HepG2 (cell line): ENCODE measurements around the gene TEKT1. TPM values are rescaled to one million over a fixed set of nuclear protein-coding genes. Genes with fewer than 3 reads are reported as not detected.

Experiments used
- BHLHE40 ChIP-seq: IDR thresholded peaks from 2 replicates; pipeline ENCODE4 v1.6.1; 2011; ENCODE audit warnings: low read length, improper control_type of control experiment
- CAMTA2 ChIP-seq: sonication (generic); formaldehyde crosslinking; IDR thresholded peaks from 2 replicates; pipeline ENCODE4 v1.4.0; 2020; ENCODE audit warnings: mild to moderate bottlenecking, missing genetic modification reagents, borderline replicate concordance
- ERF ChIP-seq: IDR thresholded peaks from 2 replicates; pipeline ENCODE4 v1.6.1; 2018; ENCODE audit warnings: missing biosample characterization, missing genetic modification reagents
- MATR3 ChIP-seq: sonication (generic); formaldehyde crosslinking; IDR thresholded peaks from 2 replicates; pipeline ENCODE4 v1.4.0; 2020; ENCODE audit warnings: missing genetic modification reagents
- NBN ChIP-seq: fragments of 450-650 bp; conservative IDR thresholded peaks from 2 replicates; pipeline ENCODE4 v1.6.1; 2017
- RBM22 ChIP-seq: fragments of 200-400 bp; formaldehyde crosslinking; optimal IDR thresholded peaks from 2 replicates; pipeline ENCODE3; 2017; ENCODE audit warnings: mild to moderate bottlenecking, low read length, moderate library complexity
- TCF7L2 ChIP-seq: IDR thresholded peaks from 2 replicates; pipeline ENCODE4 v1.6.1; 2011; ENCODE audit warnings: mild to moderate bottlenecking, low read depth, low read length, moderate library complexity
- TEAD3 ChIP-seq: optimal IDR thresholded peaks from 2 replicates; pipeline ENCODE3; 2016; ENCODE audit warnings: borderline replicate concordance
- TSC22D2 ChIP-seq: sonication (generic); formaldehyde crosslinking; IDR thresholded peaks from 2 replicates; pipeline ENCODE4 v1.5.1; 2020; ENCODE audit warnings: missing genetic modification reagents, mild to moderate bottlenecking, borderline replicate concordance
- ZNF17 ChIP-seq: sonication (generic); formaldehyde crosslinking; IDR thresholded peaks from 2 replicates; pipeline ENCODE4 v1.5.0; 2020; ENCODE audit warnings: mild to moderate bottlenecking, missing genetic modification reagents
- ZNF335 ChIP-seq: sonication (generic); formaldehyde crosslinking; IDR thresholded peaks from 2 replicates; pipeline ENCODE4 v1.4.0; 2020; ENCODE audit warnings: missing genetic modification reagents
- ZNF496 ChIP-seq: sonication (generic); formaldehyde crosslinking; IDR thresholded peaks from 2 replicates; pipeline ENCODE4 v1.8.1; 2023; ENCODE audit warnings: mild to moderate bottlenecking, moderate library complexity, missing genetic modification reagents; ENCODE audit not compliant: insufficient replicate concordance
- ZNF501 ChIP-seq: sonication (generic); formaldehyde crosslinking; IDR thresholded peaks from 2 replicates; pipeline ENCODE4 v1.5.1; 2020; ENCODE audit warnings: mild to moderate bottlenecking, moderate library complexity, missing genetic modification reagents
- ZNF660 ChIP-seq: sonication (generic); formaldehyde crosslinking; IDR thresholded peaks from 2 replicates; pipeline ENCODE4 v1.5.1; 2020; ENCODE audit warnings: mild to moderate bottlenecking, low read depth, missing genetic modification reagents, borderline replicate concordance
- ZNF776 ChIP-seq: sonication (generic); formaldehyde crosslinking; IDR thresholded peaks from 2 replicates; pipeline ENCODE4 v1.4.0; 2020; ENCODE audit warnings: mild to moderate bottlenecking, missing genetic modification reagents
- ZSCAN12 ChIP-seq: sonication (generic); formaldehyde crosslinking; IDR thresholded peaks from 2 replicates; pipeline ENCODE4 v1.9.0; 2021; ENCODE audit warnings: mild to moderate bottlenecking, missing genetic modification reagents
- polyA plus RNA-seq, 8 experiments: library from polyadenylated mRNA; depleted of rRNA in 3 of 8; stranded (reverse) in 7 of 8; unstranded in 1 of 8; fragments of >200 nt; fragmentation: Illumina TruSeq in 4 of 8; extraction: Trizol in 4 of 8; gene quantifications; 2 replicates each; pipeline versions ENCODE4 v1.2.1 to v1.2.3, GENCODE V29; 2011 to 2016; ENCODE audit warnings: low read depth in 4 of 8, missing spikeins in 1 of 8, mixed read lengths in 1 of 8; ENCODE audit not compliant: insufficient read depth in 1 of 8
- total RNA-seq, 5 experiments: library from RNA; depleted of rRNA; stranded (reverse); fragments of >200 nt; fragmentation: Illumina TruSeq; extraction: Trizol; gene quantifications; 2 replicates each; pipeline ENCODE4 v1.2.3, GENCODE V29; 2016; ENCODE audit warnings: low read depth in 1 of 5
- TF ChIP-seq, protein P1 (sequence below): IDR thresholded peaks from 2 replicates; pipeline ENCODE4 v1.4.0; 2020; ENCODE audit warnings: mild to moderate bottlenecking, missing genetic modification reagents
- TF ChIP-seq, protein P2 (sequence below): sonication (generic); formaldehyde crosslinking; IDR thresholded peaks from 2 replicates; pipeline ENCODE4 v1.4.0; 2020; ENCODE audit warnings: missing genetic modification reagents
- TF ChIP-seq, protein P3 (sequence below): sonication (generic); formaldehyde crosslinking; IDR thresholded peaks from 2 replicates; pipeline ENCODE4 v1.4.0; 2020; ENCODE audit warnings: missing genetic modification reagents, borderline replicate concordance
- TF ChIP-seq, protein P4 (sequence below): sonication (generic); formaldehyde crosslinking; IDR thresholded peaks from 2 replicates; pipeline ENCODE4 v1.5.0; 2020; ENCODE audit warnings: missing genetic modification reagents

The TEKT1 gene
- total and polyA plus RNA-seq, 2 of the 13 experiments (the other 11 are each of a cell fraction or from before 2014, with no cell fraction given) = not detected

DNA sequence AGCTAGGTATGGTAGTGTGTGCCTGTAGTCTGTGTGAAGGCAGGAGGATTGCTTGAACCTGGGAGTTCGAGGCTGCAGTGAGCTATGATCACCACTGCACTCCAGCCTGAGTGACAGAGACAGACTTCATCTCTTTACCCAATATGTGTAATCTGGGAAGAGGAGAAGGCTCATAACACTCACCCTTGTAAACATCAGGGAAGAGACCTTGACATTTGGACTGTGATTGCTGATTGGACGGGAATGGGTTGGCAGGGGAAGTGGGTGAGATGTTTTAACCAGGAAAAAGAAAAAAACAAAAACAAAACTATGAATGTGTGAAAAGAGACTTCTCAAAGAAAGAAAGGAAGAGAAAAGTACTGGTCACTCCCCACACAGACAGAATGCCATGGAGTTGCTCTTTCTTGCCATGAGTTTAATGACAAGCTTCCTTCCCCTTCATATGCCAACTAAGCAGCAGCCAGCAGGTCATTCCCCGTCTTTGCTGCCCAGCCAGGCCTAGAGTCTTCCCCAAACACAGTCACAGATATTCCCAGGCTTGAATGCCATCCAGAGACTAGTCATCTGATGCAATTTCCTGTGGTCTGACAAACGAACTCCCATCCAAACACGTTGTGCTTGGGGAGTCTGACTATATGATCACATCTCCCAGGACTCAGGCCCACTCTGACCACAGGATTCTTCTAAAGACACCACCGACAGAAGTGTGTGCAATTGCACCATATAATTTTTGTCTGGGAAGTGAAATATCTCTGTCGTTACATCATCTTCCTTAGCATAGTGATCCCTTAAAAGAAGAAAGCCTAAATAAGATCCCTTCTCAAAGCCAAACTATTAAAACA lies 79.2 kb downstream of the TEKT1 start (continued):
- TF ChIP-seq, protein P1, sequence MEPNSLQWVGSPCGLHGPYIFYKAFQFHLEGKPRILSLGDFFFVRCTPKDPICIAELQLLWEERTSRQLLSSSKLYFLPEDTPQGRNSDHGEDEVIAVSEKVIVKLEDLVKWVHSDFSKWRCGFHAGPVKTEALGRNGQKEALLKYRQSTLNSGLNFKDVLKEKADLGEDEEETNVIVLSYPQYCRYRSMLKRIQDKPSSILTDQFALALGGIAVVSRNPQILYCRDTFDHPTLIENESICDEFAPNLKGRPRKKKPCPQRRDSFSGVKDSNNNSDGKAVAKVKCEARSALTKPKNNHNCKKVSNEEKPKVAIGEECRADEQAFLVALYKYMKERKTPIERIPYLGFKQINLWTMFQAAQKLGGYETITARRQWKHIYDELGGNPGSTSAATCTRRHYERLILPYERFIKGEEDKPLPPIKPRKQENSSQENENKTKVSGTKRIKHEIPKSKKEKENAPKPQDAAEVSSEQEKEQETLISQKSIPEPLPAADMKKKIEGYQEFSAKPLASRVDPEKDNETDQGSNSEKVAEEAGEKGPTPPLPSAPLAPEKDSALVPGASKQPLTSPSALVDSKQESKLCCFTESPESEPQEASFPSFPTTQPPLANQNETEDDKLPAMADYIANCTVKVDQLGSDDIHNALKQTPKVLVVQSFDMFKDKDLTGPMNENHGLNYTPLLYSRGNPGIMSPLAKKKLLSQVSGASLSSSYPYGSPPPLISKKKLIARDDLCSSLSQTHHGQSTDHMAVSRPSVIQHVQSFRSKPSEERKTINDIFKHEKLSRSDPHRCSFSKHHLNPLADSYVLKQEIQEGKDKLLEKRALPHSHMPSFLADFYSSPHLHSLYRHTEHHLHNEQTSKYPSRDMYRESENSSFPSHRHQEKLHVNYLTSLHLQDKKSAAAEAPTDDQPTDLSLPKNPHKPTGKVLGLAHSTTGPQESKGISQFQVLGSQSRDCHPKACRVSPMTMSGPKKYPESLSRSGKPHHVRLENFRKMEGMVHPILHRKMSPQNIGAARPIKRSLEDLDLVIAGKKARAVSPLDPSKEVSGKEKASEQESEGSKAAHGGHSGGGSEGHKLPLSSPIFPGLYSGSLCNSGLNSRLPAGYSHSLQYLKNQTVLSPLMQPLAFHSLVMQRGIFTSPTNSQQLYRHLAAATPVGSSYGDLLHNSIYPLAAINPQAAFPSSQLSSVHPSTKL = peak; percentile 56
- TF ChIP-seq TEAD3 (CRISPR knock-in tag) (peak; percentile 42), ZNF496 (CRISPR knock-in tag) (no peak), NBN (no peak), ZNF17 (no peak), ZNF776 (CRISPR knock-in tag) (no peak), ZNF335 (no peak), ERF (CRISPR knock-in tag) (no peak), ZNF660 (CRISPR knock-in tag) (no peak), CAMTA2 (no peak), RBM22 (no peak), MATR3 (CRISPR knock-in tag) (no peak), BHLHE40 (no peak), TCF7L2 (no peak), TSC22D2 (CRISPR knock-in tag) (no peak), ZSCAN12 (CRISPR knock-in tag) (no peak), ZNF501 (CRISPR knock-in tag) (peak; percentile 52; the same call in 1 of the 2 replicates)
- TF ChIP-seq, protein P2, sequence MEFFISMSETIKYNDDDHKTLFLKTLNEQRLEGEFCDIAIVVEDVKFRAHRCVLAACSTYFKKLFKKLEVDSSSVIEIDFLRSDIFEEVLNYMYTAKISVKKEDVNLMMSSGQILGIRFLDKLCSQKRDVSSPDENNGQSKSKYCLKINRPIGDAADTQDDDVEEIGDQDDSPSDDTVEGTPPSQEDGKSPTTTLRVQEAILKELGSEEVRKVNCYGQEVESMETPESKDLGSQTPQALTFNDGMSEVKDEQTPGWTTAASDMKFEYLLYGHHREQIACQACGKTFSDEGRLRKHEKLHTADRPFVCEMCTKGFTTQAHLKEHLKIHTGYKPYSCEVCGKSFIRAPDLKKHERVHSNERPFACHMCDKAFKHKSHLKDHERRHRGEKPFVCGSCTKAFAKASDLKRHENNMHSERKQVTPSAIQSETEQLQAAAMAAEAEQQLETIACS (CRISPR knock-in tag) = no peak
- TF ChIP-seq, protein P3, sequence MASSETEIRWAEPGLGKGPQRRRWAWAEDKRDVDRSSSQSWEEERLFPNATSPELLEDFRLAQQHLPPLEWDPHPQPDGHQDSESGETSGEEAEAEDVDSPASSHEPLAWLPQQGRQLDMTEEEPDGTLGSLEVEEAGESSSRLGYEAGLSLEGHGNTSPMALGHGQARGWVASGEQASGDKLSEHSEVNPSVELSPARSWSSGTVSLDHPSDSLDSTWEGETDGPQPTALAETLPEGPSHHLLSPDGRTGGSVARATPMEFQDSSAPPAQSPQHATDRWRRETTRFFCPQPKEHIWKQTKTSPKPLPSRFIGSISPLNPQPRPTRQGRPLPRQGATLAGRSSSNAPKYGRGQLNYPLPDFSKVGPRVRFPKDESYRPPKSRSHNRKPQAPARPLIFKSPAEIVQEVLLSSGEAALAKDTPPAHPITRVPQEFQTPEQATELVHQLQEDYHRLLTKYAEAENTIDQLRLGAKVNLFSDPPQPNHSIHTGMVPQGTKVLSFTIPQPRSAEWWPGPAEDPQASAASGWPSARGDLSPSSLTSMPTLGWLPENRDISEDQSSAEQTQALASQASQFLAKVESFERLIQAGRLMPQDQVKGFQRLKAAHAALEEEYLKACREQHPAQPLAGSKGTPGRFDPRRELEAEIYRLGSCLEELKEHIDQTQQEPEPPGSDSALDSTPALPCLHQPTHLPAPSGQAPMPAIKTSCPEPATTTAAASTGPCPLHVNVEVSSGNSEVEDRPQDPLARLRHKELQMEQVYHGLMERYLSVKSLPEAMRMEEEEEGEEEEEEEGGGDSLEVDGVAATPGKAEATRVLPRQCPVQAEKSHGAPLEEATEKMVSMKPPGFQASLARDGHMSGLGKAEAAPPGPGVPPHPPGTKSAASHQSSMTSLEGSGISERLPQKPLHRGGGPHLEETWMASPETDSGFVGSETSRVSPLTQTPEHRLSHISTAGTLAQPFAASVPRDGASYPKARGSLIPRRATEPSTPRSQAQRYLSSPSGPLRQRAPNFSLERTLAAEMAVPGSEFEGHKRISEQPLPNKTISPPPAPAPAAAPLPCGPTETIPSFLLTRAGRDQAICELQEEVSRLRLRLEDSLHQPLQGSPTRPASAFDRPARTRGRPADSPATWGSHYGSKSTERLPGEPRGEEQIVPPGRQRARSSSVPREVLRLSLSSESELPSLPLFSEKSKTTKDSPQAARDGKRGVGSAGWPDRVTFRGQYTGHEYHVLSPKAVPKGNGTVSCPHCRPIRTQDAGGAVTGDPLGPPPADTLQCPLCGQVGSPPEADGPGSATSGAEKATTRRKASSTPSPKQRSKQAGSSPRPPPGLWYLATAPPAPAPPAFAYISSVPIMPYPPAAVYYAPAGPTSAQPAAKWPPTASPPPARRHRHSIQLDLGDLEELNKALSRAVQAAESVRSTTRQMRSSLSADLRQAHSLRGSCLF = no peak
- TF ChIP-seq, protein P4, sequence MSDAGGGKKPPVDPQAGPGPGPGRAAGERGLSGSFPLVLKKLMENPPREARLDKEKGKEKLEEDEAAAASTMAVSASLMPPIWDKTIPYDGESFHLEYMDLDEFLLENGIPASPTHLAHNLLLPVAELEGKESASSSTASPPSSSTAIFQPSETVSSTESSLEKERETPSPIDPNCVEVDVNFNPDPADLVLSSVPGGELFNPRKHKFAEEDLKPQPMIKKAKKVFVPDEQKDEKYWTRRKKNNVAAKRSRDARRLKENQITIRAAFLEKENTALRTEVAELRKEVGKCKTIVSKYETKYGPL (CRISPR knock-in tag) = no peak
